Measurements from ENCODE around the gene MATR3. TPM values are rescaled to one million over a fixed set of nuclear protein-coding genes. Genes with fewer than 3 reads are reported as not detected.

Gene MATR3
- total RNA-seq, 1 experiment from 2014 or later: 194 TPM

GRCh38 chr5:139379626-139380449 lies 86.3 kb downstream of the MATR3 start:
- no peak for TF ChIP-seq CTCF (IDR thresholded peaks at IDR 0.05; ENCODE audit: insufficient read depth in 1 of 2, low read depth in 1 of 2, low read length in 1 of 2, severe bottlenecking in 1 of 2, unreplicated experiment in 1 of 2)
- POLR2A ChIA-PET: no interaction called here

More at GRCh38 chr5:139379626-139380449, 86.3 kb downstream of the MATR3 start:
- H3K27me3 ChIP-seq (replicated peaks; ENCODE audit: control insufficient read depth, insufficient read depth, low read length): no peaks in the 10 kb centered on the region
- peaks cover 28% of the 10 kb centered on the region for H3K4me1 ChIP-seq
- no TSS peak for BruUV-seq (replicated peaks)
- Mint-ChIP-seq H3K4me3 (ENCODE audit: unreplicated experiment) (no peak overlapping the region), H3K4me1 (ENCODE audit: low read depth, unreplicated experiment) (peaks cover 27% of the 10 kb centered on the region), H3K27ac (ENCODE audit: unreplicated experiment) (peak overlapping the region; percentile 71), H3K36me3 (ENCODE audit: insufficient read depth, unreplicated experiment) (peaks cover 19% of the 10 kb centered on the region), H3K9me3 (ENCODE audit: unreplicated experiment) (no peaks in the 10 kb centered on the region), H3K27me3 (ENCODE audit: insufficient read depth, unreplicated experiment) (no peaks in the 10 kb centered on the region)
- no peaks in the 10 kb centered on the region; the same call in 1 of the 2 replicates for H3K36me3 ChIP-seq (ENCODE audit: control insufficient read depth, insufficient read depth, low read length)
- CTCF ChIA-PET: no interaction called here
- no peak overlapping the region for H3K4me3 ChIP-seq (ENCODE audit: low read depth, low read length)
- no peaks in the 10 kb centered on the region; the same call in 1 of the 2 replicates for H3K9me3 ChIP-seq
- DNase-seq: no peak
- intact Hi-C loops (cut with micrococcal nuclease; ENCODE audit: unreplicated experiment): no loop called here

Other genes starting within 250 kb of the MATR3 start
- gene SIL1, start 95.4 kb upstream of the MATR3 start, total RNA-seq (2022): 29.7 and 31.5 TPM in 2 replicates
- gene PAIP2, start 48.1 kb downstream of the MATR3 start, total RNA-seq (2022): 73.6 and 83.6 TPM in 2 replicates
- gene SLC23A1, start 89.6 kb downstream of the MATR3 start, total RNA-seq (2022): 20.4 and 24.0 TPM in 2 replicates
- gene MZB1, start 96.2 kb downstream of the MATR3 start, total RNA-seq (2022): not detected in 2 replicates
- 2.7 and 2.9 TPM in 2 replicates for gene PROB1, start 101.4 kb downstream of the MATR3 start, total RNA-seq (2022)
- gene SPATA24, start 110.3 kb downstream of the MATR3 start, total RNA-seq (2022): 10.1 and 10.2 TPM in 2 replicates
- gene DNAJC18, start 145.8 kb downstream of the MATR3 start, total RNA-seq (2022): 12.5 and 14.1 TPM in 2 replicates
- not detected in 2 replicates for gene ECSCR, start 169.0 kb downstream of the MATR3 start, total RNA-seq (2022)
- not detected in 2 replicates for gene SMIM33, start 177.3 kb downstream of the MATR3 start, total RNA-seq (2022)
- gene STING1, start 189.0 kb downstream of the MATR3 start, total RNA-seq (2022): not detected in 2 replicates

All from Caco-2 (cell line).